Endodermal cell (in vitro differentiated cells): ENCODE measurements around the gene CLIC4. TPM values are rescaled to one million over a fixed set of nuclear protein-coding genes. Genes with fewer than 3 reads are reported as not detected.
"Not testable (repeated sequence)": the region's sequence is repeated elsewhere in the genome, so short reads cannot be mapped to it uniquely, and the experiment has no call there.

Experiments
- DNase-seq: peaks from one replicate; pipeline ENCODE4 v3.0.0-alpha.2; 2017
- H3K27ac ChIP-seq: 2 replicates; pipeline ENCODE4 v1.5.1; 2013; ENCODE audit warnings: mild to moderate bottlenecking, low read depth, low read length, moderate library complexity
- H3K27me3 ChIP-seq: 2 replicates; pipeline ENCODE4 v1.6.1; 2013; ENCODE audit warnings: mild to moderate bottlenecking, low read length, moderate library complexity; ENCODE audit not compliant: insufficient read depth, control insufficient read depth, poor library complexity, severe bottlenecking
- H3K36me3 ChIP-seq: 2 replicates; pipeline ENCODE4 v1.7.0; 2013; ENCODE audit warnings: mild to moderate bottlenecking, low read length, moderate library complexity; ENCODE audit not compliant: control insufficient read depth, insufficient read depth
- H3K4me1 ChIP-seq: one replicate; pipeline ENCODE4 v1.7.0; 2013; ENCODE audit warnings: low read length; ENCODE audit not compliant: control insufficient read depth, insufficient read depth
- H3K4me3 ChIP-seq: 2 replicates; pipeline ENCODE4 v1.5.1; 2013; ENCODE audit warnings: mild to moderate bottlenecking, low read length, moderate library complexity
- H3K9ac ChIP-seq: 2 replicates; pipeline ENCODE4 v1.6.1; 2013; ENCODE audit warnings: mild to moderate bottlenecking, low read length, moderate library complexity; ENCODE audit not compliant: poor library complexity, severe bottlenecking; ENCODE audit errors: extremely low read depth
- H3K9me3 ChIP-seq: 2 replicates; pipeline ENCODE4 v1.6.1; 2013; ENCODE audit warnings: mild to moderate bottlenecking, low read length, moderate library complexity; ENCODE audit not compliant: control insufficient read depth
- H3K27ac Mint-ChIP-seq: 2 replicates; pipeline ENCODE4 v1.8.0; 2020; ENCODE audit warnings: mixed read lengths
- H3K27me3 Mint-ChIP-seq: 2 replicates; pipeline ENCODE4 v1.8.0; 2021; ENCODE audit warnings: mild to moderate bottlenecking, mixed read lengths; ENCODE audit not compliant: insufficient read depth
- H3K36me3 Mint-ChIP-seq: 2 replicates; pipeline ENCODE4 v1.8.0; 2020; ENCODE audit warnings: low read depth, mixed read lengths
- H3K4me1 Mint-ChIP-seq: 2 replicates; pipeline ENCODE4 v1.8.0; 2020; ENCODE audit warnings: mixed read lengths
- H3K4me3 Mint-ChIP-seq: 2 replicates; pipeline ENCODE4 v1.8.0; 2020; ENCODE audit warnings: mild to moderate bottlenecking, moderate library complexity, mixed read lengths
- H3K9me3 Mint-ChIP-seq: 2 replicates; pipeline ENCODE4 v1.8.0; 2020; ENCODE audit warnings: mild to moderate bottlenecking, mixed read lengths
- WGBS, 2 experiments: methylation state at CpG; one replicate each; pipeline versions ENCODE4 v1.1.5 to v1.1.7; 2013; ENCODE audit warnings: missing lambda C conversion rate in 2 of 2, mixed read lengths in 1 of 2; ENCODE audit not compliant: insufficient coverage in 1 of 2, insufficient read length in 1 of 2; 5-methylcytosine and 5-hydroxymethylcytosine counted together
- total RNA-seq, 2 donors: library from RNA; stranded (reverse); fragmentation: NEBNext Ultra II Directional in 1 of 2; extraction: Animal tissue kit (Norgen Biotek cat#: 25700) in 1 of 2; gene quantifications; 2 replicates in 1 of 2; 3 replicates in 1 of 2; pipeline ENCODE4 v1.2.1, GENCODE V29; 2021
- TF ChIP-seq, protein P1 (sequence below): fragments of 200-600 bp; sonication (generic); conservative IDR thresholded peaks from 2 replicates; pipeline ENCODE4 v1.5.0; 2021; ENCODE audit warnings: antibody characterized with exemption, mild to moderate bottlenecking

The CLIC4 gene
- total RNA-seq, 2 donors from 2014 or later: 119 to 146 TPM

DNA sequence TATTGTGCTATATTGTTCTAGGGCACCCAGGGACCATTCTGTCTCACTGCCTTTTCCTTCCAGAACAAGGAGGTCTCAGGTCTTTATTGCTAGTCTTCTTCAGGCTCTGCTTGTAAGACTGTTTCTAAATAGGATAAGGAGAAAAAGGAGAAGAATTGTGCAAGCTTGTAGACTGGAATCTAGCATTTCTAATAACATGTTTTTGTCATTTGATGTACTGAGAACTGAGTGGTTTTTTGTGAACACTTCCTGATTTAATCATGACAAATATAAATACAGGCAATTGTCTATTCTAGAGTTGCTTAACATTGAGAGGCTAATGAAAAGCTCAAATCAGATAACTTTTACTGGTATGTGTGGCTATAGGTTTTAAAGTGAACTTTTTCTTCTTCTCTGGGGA lies 77.6 kb downstream of the CLIC4 start:
- no peaks in the 10 kb centered on the region for H3K9me3 ChIP-seq
- peaks cover 28% of the 10 kb centered on the region for H3K36me3 ChIP-seq
- H3K4me3 ChIP-seq: no peak overlapping the region
- H3K27me3 ChIP-seq: no peaks in the 10 kb centered on the region
- Mint-ChIP-seq H3K27ac (no peak overlapping the region), H3K9me3 (no peaks in the 10 kb centered on the region), H3K4me3 (no peak overlapping the region), H3K36me3 (peaks cover 13% of the 10 kb centered on the region), H3K27me3 (no peaks in the 10 kb centered on the region), H3K4me1 (peaks cover 25% of the 10 kb centered on the region)
- H3K9ac ChIP-seq: no peak overlapping the region
- no peak for DNase-seq
- TF ChIP-seq, protein P1, sequence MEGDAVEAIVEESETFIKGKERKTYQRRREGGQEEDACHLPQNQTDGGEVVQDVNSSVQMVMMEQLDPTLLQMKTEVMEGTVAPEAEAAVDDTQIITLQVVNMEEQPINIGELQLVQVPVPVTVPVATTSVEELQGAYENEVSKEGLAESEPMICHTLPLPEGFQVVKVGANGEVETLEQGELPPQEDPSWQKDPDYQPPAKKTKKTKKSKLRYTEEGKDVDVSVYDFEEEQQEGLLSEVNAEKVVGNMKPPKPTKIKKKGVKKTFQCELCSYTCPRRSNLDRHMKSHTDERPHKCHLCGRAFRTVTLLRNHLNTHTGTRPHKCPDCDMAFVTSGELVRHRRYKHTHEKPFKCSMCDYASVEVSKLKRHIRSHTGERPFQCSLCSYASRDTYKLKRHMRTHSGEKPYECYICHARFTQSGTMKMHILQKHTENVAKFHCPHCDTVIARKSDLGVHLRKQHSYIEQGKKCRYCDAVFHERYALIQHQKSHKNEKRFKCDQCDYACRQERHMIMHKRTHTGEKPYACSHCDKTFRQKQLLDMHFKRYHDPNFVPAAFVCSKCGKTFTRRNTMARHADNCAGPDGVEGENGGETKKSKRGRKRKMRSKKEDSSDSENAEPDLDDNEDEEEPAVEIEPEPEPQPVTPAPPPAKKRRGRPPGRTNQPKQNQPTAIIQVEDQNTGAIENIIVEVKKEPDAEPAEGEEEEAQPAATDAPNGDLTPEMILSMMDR: no peak
- H3K4me1 ChIP-seq: no peaks in the 10 kb centered on the region
- no peak overlapping the region for H3K27ac ChIP-seq

DNA sequence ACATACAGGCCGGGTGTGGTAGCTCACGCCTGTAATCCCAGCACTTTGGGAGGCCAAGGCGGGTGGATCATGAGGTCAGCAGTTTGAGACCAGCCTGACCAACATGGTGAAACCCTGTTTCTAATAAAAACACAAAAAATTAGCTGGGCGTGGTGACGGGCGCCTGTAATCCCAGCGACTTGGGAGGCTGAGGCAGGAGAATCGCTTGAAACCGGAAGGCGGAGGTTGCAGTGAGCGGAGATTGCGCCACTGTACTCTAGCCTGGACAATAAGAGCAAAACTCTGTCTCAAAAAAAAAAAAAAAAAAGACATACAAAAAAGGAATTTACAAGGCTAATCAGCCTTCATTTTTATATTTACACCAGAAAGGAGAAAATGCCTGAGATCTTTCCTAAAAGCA lies 78.2 kb downstream of the CLIC4 start:
- 91 to 93% methylated on average over 12 of the region's 12 CpGs for WGBS, 2 experiments
- DNase-seq, H3K9me3 Mint-ChIP-seq, H3K4me3 Mint-ChIP-seq, H3K9ac ChIP-seq, H3K27me3 Mint-ChIP-seq, H3K27me3 ChIP-seq, H3K9me3 ChIP-seq, H3K27ac ChIP-seq, H3K27ac Mint-ChIP-seq, H3K4me3 ChIP-seq, H3K4me1 ChIP-seq: not testable (repeated sequence)
- Mint-ChIP-seq H3K36me3 (peaks cover 12% of the 10 kb centered on the region), H3K4me1 (peaks cover 27% of the 10 kb centered on the region)
- peaks cover 32% of the 10 kb centered on the region for H3K36me3 ChIP-seq

DNA sequence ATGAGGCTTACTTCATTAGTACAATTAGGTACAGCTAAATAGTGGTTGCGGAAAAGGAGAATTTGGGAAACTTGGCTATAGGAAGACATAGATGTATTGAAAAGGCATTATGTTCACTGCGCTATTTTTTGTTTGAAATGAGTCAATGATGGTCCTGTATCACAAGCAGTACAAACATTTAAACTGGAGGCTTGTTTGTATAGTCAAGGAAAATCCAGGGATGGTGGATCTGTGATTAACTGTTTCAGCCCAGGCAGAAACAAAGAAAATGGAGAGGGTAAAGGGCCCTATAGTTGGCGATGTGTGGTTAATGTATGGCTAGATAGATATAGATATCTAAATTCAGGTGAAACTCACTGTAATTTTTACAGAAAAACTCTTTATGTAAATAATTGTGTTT lies 79.9 kb downstream of the CLIC4 start:
- 99 to 100% methylated on average over 1 to 3 of the region's 3 CpGs for WGBS, 2 experiments
- TF ChIP-seq, protein P1: no peak
- H3K27ac Mint-ChIP-seq: no peak overlapping the region
- H3K4me1 Mint-ChIP-seq: peaks cover 27% of the 10 kb centered on the region
- H3K27me3 Mint-ChIP-seq: no peaks in the 10 kb centered on the region
- Histone ChIP-seq H3K9ac (no peak overlapping the region), H3K4me3 (no peak overlapping the region), H3K27me3 (no peaks in the 10 kb centered on the region), H3K9me3 (no peaks in the 10 kb centered on the region), H3K4me1 (no peaks in the 10 kb centered on the region), H3K36me3 (peaks cover 37% of the 10 kb centered on the region), H3K27ac (no peak overlapping the region)
- H3K4me3 Mint-ChIP-seq: no peak overlapping the region
- H3K9me3 Mint-ChIP-seq: no peaks in the 10 kb centered on the region
- peaks cover 8% of the 10 kb centered on the region for H3K36me3 Mint-ChIP-seq
- no peak for DNase-seq

DNA sequence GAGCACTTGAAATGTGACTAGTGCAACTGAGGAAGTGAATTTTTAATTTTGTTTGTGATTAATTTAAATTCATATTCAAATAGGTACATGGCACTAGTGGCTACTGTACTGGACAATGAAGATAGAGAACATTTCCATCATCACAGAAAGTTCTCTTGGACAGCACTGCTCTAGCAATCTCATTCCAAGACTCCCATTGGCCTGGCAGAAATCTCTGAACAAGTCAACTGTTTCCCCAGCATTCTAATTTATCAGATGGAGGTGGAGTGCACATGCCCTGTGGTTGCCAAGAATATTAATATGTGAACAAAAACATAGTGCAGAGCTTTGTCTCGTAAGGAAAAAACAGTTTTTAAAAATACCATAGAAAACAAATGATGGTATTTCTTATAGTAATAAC lies 81.3 kb downstream of the CLIC4 start:
- Mint-ChIP-seq H3K4me1 (peaks cover 27% of the 10 kb centered on the region), H3K4me3 (no peak overlapping the region), H3K9me3 (no peaks in the 10 kb centered on the region), H3K27ac (peak overlapping the region; percentile 57), H3K36me3 (peaks cover 6% of the 10 kb centered on the region), H3K27me3 (no peaks in the 10 kb centered on the region)
- Histone ChIP-seq H3K9me3 (no peaks in the 10 kb centered on the region), H3K27ac (no peak overlapping the region), H3K4me1 (no peaks in the 10 kb centered on the region), H3K4me3 (no peak overlapping the region), H3K36me3 (peaks cover 37% of the 10 kb centered on the region), H3K9ac (no peak overlapping the region), H3K27me3 (no peaks in the 10 kb centered on the region)
- WGBS, 2 experiments: no CpG with 5 or more reads among the region's 1 CpG
- DNase-seq: no peak
- TF ChIP-seq, protein P1: no peak
